ENCODE data around the gene SUN2. TPM values are rescaled to one million over a fixed set of nuclear protein-coding genes. Genes with fewer than 3 reads are reported as not detected.

The SUN2 gene
- total RNA-seq, 1 donor from 2014 or later, result 124 TPM

DNA sequence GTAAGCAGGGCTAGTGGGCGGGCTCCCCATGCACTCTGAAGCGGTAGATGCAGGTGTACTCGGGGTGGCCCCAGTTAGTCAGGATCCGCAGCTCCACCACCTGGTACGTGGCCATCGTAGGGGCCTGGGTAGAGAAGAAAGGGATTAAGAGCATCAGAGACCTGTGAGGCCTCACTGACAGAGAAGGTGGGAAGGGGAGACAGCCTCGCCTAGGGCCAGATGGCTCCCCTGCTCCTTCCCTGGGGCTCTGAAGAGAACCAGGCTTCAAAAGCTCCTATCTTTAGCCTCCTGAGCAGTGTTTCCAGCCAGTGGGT is 19.6 kb downstream of the SUN2 start:
- Mint-ChIP-seq H3K4me3 (ENCODE audit: unreplicated experiment) (no peak overlapping the region), H3K4me1 (ENCODE audit: low read depth) (peaks cover 32% of the 10 kb centered on the region), H3K9me3 (ENCODE audit: low read depth) (no peaks in the 10 kb centered on the region), H3K27ac (ENCODE audit: unreplicated experiment) (no peak overlapping the region), H3K36me3 (ENCODE audit: low read depth) (peaks cover 23% of the 10 kb centered on the region), H3K27me3 (ENCODE audit: low read depth) (no peaks in the 10 kb centered on the region)
- DNase-seq (ENCODE audit: low spot score), result no peak
- TF ChIP-seq, protein P1, sequence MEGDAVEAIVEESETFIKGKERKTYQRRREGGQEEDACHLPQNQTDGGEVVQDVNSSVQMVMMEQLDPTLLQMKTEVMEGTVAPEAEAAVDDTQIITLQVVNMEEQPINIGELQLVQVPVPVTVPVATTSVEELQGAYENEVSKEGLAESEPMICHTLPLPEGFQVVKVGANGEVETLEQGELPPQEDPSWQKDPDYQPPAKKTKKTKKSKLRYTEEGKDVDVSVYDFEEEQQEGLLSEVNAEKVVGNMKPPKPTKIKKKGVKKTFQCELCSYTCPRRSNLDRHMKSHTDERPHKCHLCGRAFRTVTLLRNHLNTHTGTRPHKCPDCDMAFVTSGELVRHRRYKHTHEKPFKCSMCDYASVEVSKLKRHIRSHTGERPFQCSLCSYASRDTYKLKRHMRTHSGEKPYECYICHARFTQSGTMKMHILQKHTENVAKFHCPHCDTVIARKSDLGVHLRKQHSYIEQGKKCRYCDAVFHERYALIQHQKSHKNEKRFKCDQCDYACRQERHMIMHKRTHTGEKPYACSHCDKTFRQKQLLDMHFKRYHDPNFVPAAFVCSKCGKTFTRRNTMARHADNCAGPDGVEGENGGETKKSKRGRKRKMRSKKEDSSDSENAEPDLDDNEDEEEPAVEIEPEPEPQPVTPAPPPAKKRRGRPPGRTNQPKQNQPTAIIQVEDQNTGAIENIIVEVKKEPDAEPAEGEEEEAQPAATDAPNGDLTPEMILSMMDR (IDR thresholded peaks at IDR 0.05), result no peak

DNA sequence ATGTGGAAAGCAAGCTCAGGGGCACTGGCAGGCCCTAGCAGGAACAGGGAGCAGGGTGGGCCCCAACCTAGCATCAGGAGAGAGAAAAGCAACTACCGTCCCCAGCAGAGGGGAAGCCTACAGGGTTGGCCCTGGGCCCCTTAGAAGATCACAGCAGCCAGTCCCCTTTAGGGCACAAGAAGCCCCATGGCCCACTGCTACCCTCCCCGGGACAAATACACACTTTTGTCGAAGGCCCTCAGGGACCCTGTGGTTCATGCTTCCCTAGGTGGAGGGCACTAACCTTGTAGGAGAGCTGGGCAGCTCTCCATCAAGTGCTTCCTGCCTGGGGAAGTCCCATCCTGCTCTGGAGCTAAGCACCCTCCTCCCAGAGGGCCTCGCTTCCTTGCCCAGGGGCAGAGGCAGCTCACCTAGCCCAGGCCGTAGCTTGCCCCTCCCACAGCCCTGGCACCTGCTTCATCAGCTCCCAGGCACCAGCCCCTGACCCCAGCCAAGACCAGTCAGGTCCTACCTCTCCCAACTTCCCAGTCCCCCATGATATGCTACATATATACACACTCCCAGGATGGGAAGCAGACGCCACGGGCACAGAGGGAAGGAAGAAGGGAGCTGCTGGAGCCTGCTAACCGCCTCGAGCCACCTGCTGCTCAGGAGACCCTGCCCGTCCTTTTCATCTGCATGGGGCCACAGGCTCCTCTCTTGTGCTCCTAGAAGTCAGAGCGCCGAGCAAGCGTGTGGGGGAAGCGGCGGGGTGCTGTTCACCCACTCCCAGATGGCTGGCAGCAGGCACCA is 20.1 kb downstream of the SUN2 start:
- TF ChIP-seq, protein P1 (IDR thresholded peaks at IDR 0.05), result no peak

DNA sequence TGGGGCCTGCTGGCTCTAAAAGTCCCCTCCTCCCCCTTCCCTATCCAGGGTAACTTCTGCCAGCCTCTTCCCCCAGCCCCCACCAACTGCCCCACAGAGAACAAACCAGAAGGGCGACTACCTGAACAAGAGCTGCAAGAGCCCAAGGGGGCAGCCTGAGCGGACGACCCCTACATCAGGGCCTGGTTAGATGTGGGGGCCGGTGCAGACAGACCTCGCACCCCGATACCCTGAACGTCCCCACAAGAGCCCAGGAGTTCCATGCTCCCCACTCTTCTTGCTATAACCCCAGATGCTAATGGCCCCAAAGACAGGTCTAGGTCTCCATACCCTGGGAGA is 20.7 kb downstream of the SUN2 start:
- H3K4me3 Mint-ChIP-seq (ENCODE audit: unreplicated experiment), result no peak overlapping the region
- TF ChIP-seq, protein P1 (IDR thresholded peaks at IDR 0.05), result no peak
- H3K27me3 Mint-ChIP-seq (ENCODE audit: low read depth), result no peaks in the 10 kb centered on the region
- no peaks in the 10 kb centered on the region for H3K9me3 Mint-ChIP-seq (ENCODE audit: low read depth)
- peaks cover 24% of the 10 kb centered on the region for H3K36me3 Mint-ChIP-seq (ENCODE audit: low read depth)
- H3K27ac Mint-ChIP-seq (ENCODE audit: unreplicated experiment), result no peak overlapping the region
- no peak for DNase-seq (ENCODE audit: low spot score)
- peaks cover 32% of the 10 kb centered on the region for H3K4me1 Mint-ChIP-seq (ENCODE audit: low read depth)

More for the DNA sequence above, 20.1 kb downstream of the SUN2 start:
- no peak overlapping the region for H3K27ac Mint-ChIP-seq (ENCODE audit: unreplicated experiment)
- H3K4me3 Mint-ChIP-seq (ENCODE audit: unreplicated experiment), result no peak overlapping the region
- no peak for DNase-seq (ENCODE audit: low spot score)
- H3K9me3 Mint-ChIP-seq (ENCODE audit: low read depth), result no peaks in the 10 kb centered on the region
- H3K36me3 Mint-ChIP-seq (ENCODE audit: low read depth), result peaks cover 20% of the 10 kb centered on the region
- H3K4me1 Mint-ChIP-seq (ENCODE audit: low read depth), result peaks cover 32% of the 10 kb centered on the region
- H3K27me3 Mint-ChIP-seq (ENCODE audit: low read depth), result no peaks in the 10 kb centered on the region

DNA sequence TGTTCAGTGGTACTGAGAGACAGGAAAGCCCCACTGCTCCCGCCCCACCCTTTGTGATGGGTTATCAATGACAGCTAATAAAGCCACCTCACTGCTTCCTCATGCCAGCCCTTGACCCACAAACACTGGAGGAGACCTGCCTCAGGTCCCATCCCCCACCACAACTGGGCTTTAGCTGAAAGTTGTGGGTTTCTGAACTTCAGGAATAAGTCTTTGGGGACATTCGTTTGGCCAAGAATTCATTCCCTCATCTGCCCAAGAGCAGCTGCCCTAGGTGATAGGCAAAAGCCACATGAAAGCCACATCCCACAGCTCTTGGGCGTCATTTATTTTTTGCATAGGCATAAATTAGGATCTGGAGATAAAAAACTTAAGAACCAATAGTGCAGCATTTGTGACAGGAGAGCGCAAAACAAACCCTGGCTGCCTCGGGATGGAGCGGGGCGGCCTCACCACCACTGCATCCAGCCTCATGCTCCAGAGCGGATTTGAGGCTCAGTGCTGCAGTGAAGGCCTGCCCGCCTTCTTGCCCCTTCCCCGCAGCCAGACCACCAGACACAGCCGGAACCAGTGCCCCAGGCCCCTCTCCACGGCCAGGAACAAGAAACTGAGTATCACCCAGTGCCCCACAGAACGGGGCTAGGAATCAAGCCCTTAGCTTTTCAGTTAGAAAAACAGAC is 21.2 kb downstream of the SUN2 start:
- Mint-ChIP-seq H3K27me3 (ENCODE audit: low read depth) (no peaks in the 10 kb centered on the region), H3K9me3 (ENCODE audit: low read depth) (no peaks in the 10 kb centered on the region), H3K27ac (ENCODE audit: unreplicated experiment) (peak overlapping the region; percentile 68), H3K4me3 (ENCODE audit: unreplicated experiment) (no peak overlapping the region), H3K4me1 (ENCODE audit: low read depth) (peaks cover 32% of the 10 kb centered on the region), H3K36me3 (ENCODE audit: low read depth) (peaks cover 22% of the 10 kb centered on the region)
- peak; percentile 59 for DNase-seq (ENCODE audit: low spot score)
- TF ChIP-seq, protein P1 (IDR thresholded peaks at IDR 0.05), result no peak

DNA sequence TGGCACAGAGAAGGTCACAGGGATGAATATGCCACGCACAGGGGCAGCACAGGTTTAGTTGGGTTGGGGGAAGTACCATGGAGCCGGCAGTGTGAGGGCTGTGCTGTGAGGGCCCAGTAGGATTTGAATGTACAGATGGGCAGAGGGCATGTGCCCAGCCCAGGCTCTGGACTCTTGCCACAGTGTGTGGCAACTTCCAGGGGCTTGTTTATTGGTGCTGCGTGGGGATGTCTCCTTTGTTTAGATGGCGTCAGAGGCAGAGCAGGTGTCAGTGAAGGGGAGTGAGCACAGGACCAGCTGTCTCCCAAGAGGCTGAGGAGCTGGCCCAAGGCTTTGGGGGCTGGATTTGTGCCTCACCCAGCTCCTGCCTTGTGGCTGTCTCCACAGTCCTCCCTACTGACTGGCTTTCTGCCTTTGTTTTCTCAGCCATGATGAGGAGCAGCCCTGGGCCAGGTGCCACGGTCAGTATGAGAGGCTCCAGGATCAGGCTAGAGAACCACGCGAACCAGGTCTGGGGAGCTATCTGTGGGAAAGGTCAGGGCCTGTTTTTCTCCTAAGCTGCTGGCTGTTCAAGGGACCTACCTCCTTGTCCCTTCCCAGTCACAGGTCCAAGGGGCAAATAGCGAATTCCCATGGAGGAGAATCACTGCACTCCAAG is 21.9 kb downstream of the SUN2 start:
- Mint-ChIP-seq H3K36me3 (ENCODE audit: low read depth) (peaks cover 27% of the 10 kb centered on the region), H3K27ac (ENCODE audit: unreplicated experiment) (peak overlapping the region; percentile 66)
- peak; percentile 59 for DNase-seq (ENCODE audit: low spot score)

More for the DNA sequence above, 21.9 kb downstream of the SUN2 start:
- TF ChIP-seq, protein P1 (IDR thresholded peaks at IDR 0.05), result no peak
- no peaks in the 10 kb centered on the region for H3K27me3 Mint-ChIP-seq (ENCODE audit: low read depth)
- peaks cover 36% of the 10 kb centered on the region for H3K4me1 Mint-ChIP-seq (ENCODE audit: low read depth)
- H3K9me3 Mint-ChIP-seq (ENCODE audit: low read depth), result no peaks in the 10 kb centered on the region
- no peak overlapping the region for H3K4me3 Mint-ChIP-seq (ENCODE audit: unreplicated experiment)

Data from chondrocyte (in vitro differentiated cells).